GM13976 (cell line): ENCODE results near the gene EDN2.

Experiments used
- DNase-seq: peaks from one replicate; pipeline ENCODE4 v3.0.0; 2012; ENCODE audit warnings: low spot score
- in situ Hi-C: fragments of 300-500 bp; cut with MboI; formaldehyde crosslinking; loops from one replicate; pipeline ENCODE4 v1.12.0; 2022; ENCODE audit warnings: low sequenced_read_pairs, mixed read lengths, inconsistent platforms; ENCODE audit not compliant: unreplicated experiment
- TF ChIP-seq, protein P1 (sequence below): IDR thresholded peaks from 2 replicates; pipeline ENCODE4 v1.5.1; 2012; ENCODE audit warnings: borderline replicate concordance, mild to moderate bottlenecking; ENCODE audit not compliant: insufficient read depth; ENCODE audit errors: extremely low read depth, missing control alignments, control extremely low read depth

EDN2 gene

DNA sequence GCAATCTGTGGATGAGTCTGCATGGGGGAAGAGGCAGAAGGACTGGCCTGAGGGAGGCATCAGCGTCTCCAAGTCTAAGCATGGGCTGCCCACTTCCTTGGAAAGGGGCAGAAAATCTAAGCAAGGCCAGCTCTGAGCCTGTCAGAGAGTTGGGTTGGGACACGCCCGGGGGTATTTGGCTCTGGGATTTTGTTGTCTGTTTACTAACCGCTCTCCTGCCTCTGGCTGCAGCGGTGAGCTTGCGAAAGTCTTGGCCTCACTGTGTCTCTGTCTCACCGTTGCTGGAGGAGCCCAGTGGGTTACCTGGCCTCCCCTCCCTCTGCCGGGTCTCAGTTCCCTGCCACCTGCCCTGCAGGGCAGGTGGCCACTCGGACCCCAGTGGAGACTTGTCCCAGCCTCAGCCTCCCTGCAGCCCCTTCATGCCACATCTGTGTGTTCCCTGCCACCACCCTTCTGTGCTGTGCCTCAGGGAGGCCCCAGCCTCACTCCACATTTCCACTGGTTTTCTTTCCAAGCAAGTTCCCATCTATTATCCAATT, 33.7 kb downstream of the EDN2 start:
- DNase-seq = no peak
- TF ChIP-seq, protein P1, sequence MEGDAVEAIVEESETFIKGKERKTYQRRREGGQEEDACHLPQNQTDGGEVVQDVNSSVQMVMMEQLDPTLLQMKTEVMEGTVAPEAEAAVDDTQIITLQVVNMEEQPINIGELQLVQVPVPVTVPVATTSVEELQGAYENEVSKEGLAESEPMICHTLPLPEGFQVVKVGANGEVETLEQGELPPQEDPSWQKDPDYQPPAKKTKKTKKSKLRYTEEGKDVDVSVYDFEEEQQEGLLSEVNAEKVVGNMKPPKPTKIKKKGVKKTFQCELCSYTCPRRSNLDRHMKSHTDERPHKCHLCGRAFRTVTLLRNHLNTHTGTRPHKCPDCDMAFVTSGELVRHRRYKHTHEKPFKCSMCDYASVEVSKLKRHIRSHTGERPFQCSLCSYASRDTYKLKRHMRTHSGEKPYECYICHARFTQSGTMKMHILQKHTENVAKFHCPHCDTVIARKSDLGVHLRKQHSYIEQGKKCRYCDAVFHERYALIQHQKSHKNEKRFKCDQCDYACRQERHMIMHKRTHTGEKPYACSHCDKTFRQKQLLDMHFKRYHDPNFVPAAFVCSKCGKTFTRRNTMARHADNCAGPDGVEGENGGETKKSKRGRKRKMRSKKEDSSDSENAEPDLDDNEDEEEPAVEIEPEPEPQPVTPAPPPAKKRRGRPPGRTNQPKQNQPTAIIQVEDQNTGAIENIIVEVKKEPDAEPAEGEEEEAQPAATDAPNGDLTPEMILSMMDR = no peak
- in situ Hi-C loops = no loop called here

DNA sequence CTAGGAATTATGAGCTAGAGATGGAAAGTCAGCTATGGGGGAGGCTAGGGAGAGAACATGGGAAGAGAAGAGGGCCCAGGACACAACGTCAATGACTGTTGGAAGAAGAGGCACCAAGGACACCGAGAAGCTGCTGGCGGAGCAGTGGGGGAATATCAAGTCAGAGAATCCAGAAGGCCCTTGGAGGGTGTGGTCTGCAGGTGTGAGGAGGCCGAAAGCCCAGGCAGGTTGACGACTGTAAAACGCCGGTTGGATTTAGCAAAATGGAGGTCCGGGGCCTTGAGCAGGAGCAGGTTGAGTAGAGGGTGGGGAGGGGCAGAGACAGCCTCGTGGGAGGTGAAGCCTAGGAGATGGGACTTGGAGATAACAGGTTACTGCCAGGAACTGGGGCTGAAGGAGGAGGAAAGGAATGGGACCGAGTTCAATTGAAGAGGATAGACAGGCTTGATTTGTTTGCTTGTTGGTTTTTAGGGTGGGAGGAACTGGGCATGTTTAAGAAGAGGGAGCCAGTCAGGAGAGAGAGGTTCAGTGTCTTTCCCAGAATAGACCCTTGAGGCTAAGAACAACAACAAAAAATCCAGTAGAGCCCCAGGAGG, 35.1 kb downstream of the EDN2 start:
- DNase-seq = no peak
- in situ Hi-C loops = no loop called here
- TF ChIP-seq, protein P1 = no peak

DNA sequence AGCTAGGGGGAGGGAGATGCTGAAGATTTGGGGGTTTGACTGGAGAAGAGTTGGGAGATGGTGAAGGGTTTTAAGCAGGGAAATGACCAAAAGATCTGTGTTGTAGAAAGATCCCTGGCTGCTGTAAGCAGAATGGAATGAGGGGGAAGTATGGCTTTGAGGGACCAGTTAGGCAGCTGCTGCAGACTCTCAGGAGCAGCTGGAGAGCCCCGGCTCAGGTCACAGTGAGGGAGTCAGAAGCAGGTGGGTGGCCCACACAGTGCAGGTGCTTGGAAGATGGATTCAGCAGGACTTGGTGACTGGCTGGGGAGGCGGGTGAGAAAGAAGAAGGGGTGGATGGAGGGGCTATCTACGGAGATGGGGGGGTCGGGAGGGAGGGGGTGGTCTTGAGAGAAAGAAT, 35.7 kb downstream of the EDN2 start:
- no peak for DNase-seq
- TF ChIP-seq, protein P1 = no peak
- in situ Hi-C loops = no loop called here

DNA sequence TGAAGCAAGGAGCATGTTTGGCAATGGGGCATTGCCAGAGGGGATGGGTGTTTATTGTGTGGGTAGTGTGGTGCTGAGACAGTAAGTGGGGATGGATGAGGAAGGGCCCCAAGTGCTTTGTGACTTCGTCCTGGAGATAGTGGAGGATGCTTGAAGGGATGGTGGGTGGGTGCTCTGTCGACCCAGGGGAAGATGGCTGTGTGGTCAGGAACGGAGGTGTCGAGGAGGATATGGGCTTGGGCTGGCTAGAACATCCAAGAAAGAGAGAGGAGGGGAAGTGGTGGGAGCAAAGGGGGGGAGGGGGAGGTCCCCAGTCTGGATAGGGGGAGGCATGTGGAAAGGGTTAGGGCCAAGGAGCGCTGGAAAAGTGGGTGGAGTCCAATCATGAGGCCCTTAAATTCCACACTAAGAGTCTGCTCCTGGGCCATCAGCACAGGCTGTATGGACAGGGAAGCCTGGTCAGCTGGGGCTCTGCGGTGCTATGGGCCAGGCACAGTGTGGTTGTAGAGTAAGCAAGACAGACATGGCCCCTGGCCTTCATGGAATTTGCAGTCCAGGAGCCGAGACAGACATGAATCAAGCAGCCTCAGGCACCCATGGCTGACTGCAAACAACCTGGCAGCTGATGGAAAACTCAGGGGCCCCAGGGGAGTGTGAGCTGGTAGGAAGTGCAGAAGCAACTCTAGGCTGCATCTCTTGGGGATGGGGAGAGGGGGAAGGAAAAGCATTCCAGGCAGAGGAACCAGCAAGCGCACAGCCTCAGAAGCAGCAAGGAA, 36.3 kb downstream of the EDN2 start:
- DNase-seq = no peak
- in situ Hi-C loops = no loop called here
- TF ChIP-seq, protein P1 = no peak

DNA sequence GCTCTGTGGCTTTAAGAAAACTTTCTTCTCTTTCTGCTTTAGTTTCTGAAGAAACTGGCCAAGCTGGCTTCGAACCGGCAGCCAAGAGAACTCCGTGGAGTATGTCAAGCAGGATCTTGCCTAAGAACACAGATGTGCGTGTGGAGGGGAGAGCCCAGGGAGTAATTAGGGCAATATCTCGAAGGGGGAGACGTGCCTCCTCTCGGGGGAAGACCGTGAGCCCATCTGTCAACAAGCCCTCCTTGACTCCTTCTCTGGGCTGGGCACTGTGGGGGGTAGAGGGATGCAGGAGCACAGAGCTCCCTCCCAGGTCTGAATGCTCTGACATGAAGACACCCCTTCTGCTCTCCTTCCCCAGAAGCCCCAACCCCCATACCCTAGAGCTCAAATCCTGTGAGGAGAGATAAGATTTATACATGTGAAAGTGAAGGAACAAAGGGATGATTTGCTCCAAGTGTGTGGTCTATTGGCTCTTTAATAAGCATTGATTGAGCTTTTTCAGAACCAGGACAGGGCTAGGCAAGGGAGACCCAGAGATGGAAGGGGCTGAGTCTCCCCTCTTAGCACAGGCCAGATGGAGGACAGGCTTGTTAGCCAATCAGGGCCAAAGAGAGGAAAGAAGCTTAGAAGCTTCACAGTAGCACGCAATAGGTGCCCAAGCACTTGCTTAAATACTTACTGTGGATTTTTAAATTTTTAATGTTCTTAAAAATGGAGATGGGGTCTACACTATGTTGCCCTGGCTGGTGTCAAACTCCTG, 37.5 kb downstream of the EDN2 start:
- DNase-seq = no peak
- in situ Hi-C loops = no loop called here
- TF ChIP-seq, protein P1 = no peak

DNA sequence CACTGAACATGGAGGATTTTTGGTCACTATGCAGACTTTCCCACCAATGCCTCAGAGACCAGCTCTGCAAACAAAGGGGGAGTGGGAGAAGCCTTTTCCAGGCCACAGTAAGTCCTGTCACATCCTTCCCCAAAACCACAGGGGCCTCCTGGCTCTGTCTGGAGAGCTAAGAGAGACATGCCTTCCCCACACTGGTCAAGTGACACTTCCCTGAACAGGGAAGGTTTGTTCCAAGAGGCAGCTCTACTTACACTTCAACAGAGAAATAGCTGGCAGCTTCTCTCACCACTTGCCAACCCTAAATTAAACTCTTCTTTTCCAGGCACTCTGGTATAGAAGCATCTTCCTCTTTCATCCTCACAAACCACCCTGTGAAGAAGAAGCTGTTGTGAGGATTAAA, 39.7 kb downstream of the EDN2 start:
- no peak for DNase-seq
- in situ Hi-C loops = no loop called here

More for the DNA sequence above, 39.7 kb downstream of the EDN2 start:
- TF ChIP-seq, protein P1 = no peak
